Psoas muscle (tissue), 8 donors: ENCODE results near the gene ATG4D. TPM values are rescaled to one million over a fixed set of nuclear protein-coding genes. Genes with fewer than 3 reads are reported as not detected.

Experiments
- ATAC-seq, 4 donors: fragments of 200-7000 bp; cut with Tn5 transposase; one replicate each; pipeline ENCODE4 v1.9.1; 2020; ENCODE audit warnings: moderate library complexity in 3 of 4, mild to moderate bottlenecking in 2 of 4
- DNase-seq, 2 donors: peaks; one replicate each; pipeline ENCODE4 v3.0.0-alpha.2; 2020
- H3K27ac ChIP-seq: fragments of 200-600 bp; one replicate; pipeline ENCODE4 v1.8.0; 2022
- H3K27me3 ChIP-seq, 3 donors: fragments of 200-600 bp in 1 of 3; one replicate each; pipeline versions ENCODE4 v1.6.1 to v1.8.0; 2013 to 2022; ENCODE audit warnings: low read length in 2 of 3, mild to moderate bottlenecking in 2 of 3, moderate library complexity in 1 of 3; ENCODE audit not compliant: insufficient read depth in 3 of 3
- H3K36me3 ChIP-seq, 2 donors: fragments of 200-600 bp in 1 of 2; one replicate each; pipeline versions ENCODE4 v1.6.1 to v1.8.0; 2013 to 2022; ENCODE audit warnings: low read depth in 1 of 2, mild to moderate bottlenecking in 1 of 2, moderate library complexity in 1 of 2; ENCODE audit not compliant: insufficient read depth in 1 of 2
- H3K4me1 ChIP-seq: fragments of 200-600 bp; one replicate; pipeline ENCODE4 v1.8.0; 2022
- H3K4me3 ChIP-seq: fragments of 200-600 bp; one replicate; pipeline ENCODE4 v1.8.0; 2022; ENCODE audit warnings: mild to moderate bottlenecking
- H3K9me3 ChIP-seq: fragments of 200-600 bp; one replicate; pipeline ENCODE4 v1.8.0; 2022
- CTCF ChIP-seq: fragments of 200-600 bp; IDR thresholded peaks from one replicate; pipeline ENCODE4 v1.8.0; 2022; ENCODE audit warnings: antibody characterized with exemption
- WGBS, 3 donors: extraction: QIAGEN DNeasy Blood & Tissue Kit; methylation state at CpG; one replicate each; pipeline versions ENCODE4 v1.1.6 to v1.1.7; 2013; 5-methylcytosine and 5-hydroxymethylcytosine counted together
- intact Hi-C, 2 donors: fragments of 100-400 bp; cut with DNase I; formaldehyde crosslinking; loops; one replicate each; pipeline versions ENCODE4 v1.11.0 to v1.14.2; 2022
- polyA plus RNA-seq, 3 donors: library from polyadenylated mRNA; stranded (reverse); fragments of 200-250 nt; gene quantifications; one replicate each; pipeline ENCODE4 v1.2.3, GENCODE V29; 2013
- total RNA-seq, 4 donors: library from RNA; stranded (reverse); fragmentation: NEBNext Ultra II Directional in 2 of 4; extraction: Animal tissue kit (Norgen Biotek cat#: 25700) in 2 of 4; gene quantifications; one replicate each; pipeline versions ENCODE4 v1.2.1 to v1.2.4, GENCODE V29; 2021 to 2023
- donor health status: healthy with polysubstance abuse.
- donor health status: DM: no; HTN: no; CAD: no; lungs with moderate emphysema.
- donor health status: Bipolar disorder and iron deficiency.
- donor health status: healthy.
- donor health status: DM: yes; HTN: yes; CAD: no.
- donor health status: DM: no; HTN: no; CAD: no.
- donor health status: DM: no; HTN: no; CAD: no.
- donor health status: DM: yes; HTN: yes; CAD: no.

ATG4D gene
- total and polyA plus RNA-seq, 7 donors: 42.5 to 95.7 (median 65.8) TPM

- Histone ChIP-seq H3K9me3 (no peaks in the 10 kb centered on the region), H3K4me3 (no peak overlapping the region), H3K36me3 (no peaks in the 10 kb centered on the region), H3K27ac (no peak overlapping the region), H3K4me1 (no peaks in the 10 kb centered on the region), H3K27me3 (peaks cover 0 to 32% (median 0%) of the 10 kb centered on the region in 3 donors)
- no peak for DNase-seq
- intact Hi-C loops: loop anchor here in 1 of 2 donors (5.0 kb wide), 1 partner anchor 34 kb away; the partner anchor contains the start of gene ATG4D
- no peak for TF ChIP-seq CTCF
- WGBS, 3 donors: 85 to 88% (median 86%) methylated on average over 15 to 16 of the region's 16 CpGs
- no peak for ATAC-seq
Measured at GRCh38 chr19:10508036-10508435, 35.7 kb upstream of the ATG4D start.

- intact Hi-C loops: loop anchor here in 1 of 2 donors (5.0 kb wide), 1 partner anchor 34 kb away; the partner anchor contains the start of gene ATG4D
- Histone ChIP-seq H3K4me3 (no peak overlapping the region), H3K27me3 (peaks cover 0 to 37% (median 2%) of the 10 kb centered on the region in 3 donors), H3K4me1 (no peaks in the 10 kb centered on the region), H3K36me3 (no peaks in the 10 kb centered on the region), H3K27ac (no peak overlapping the region), H3K9me3 (no peaks in the 10 kb centered on the region)
- no peak for TF ChIP-seq CTCF
- no peak for ATAC-seq
- 81 to 88% (median 86%) methylated on average over 3 of the region's 3 CpGs for WGBS, 3 donors
- DNase-seq: no peak
Measured at GRCh38 chr19:10508707-10509106, 35.0 kb upstream of the ATG4D start.

- Histone ChIP-seq H3K27me3 (peaks cover 0 to 54% (median 13%) of the 10 kb centered on the region in 3 donors), H3K9me3 (no peaks in the 10 kb centered on the region), H3K36me3 (no peaks in the 10 kb centered on the region), H3K4me3 (no peak overlapping the region), H3K4me1 (no peaks in the 10 kb centered on the region), H3K27ac (no peak overlapping the region)
- intact Hi-C loops: no loop called here
- peak; percentile 52 for TF ChIP-seq CTCF
- 4 to 9% (median 7%) methylated on average over 15 of the region's 15 CpGs for WGBS, 3 donors
- no peak for ATAC-seq
- no peak for DNase-seq
Measured at GRCh38 chr19:10510301-10510802, 33.4 kb upstream of the ATG4D start.

GRCh38 chr19:10513223-10513622 is 30.5 kb upstream of the ATG4D start:
- Histone ChIP-seq H3K27me3 (peaks cover 0 to 79% (median 22%) of the 10 kb centered on the region in 3 donors), H3K4me1 (no peaks in the 10 kb centered on the region), H3K27ac (no peak overlapping the region), H3K4me3 (no peak overlapping the region), H3K9me3 (no peaks in the 10 kb centered on the region), H3K36me3 (no peaks in the 10 kb centered on the region)
- 78 to 80% (median 79%) methylated on average over 7 of the region's 7 CpGs for WGBS, 3 donors
- intact Hi-C loops: no loop called here
- ATAC-seq (no peak), DNase-seq (no peak)
- TF ChIP-seq CTCF: no peak
